Muscle layer of colon (tissue), 2 donors: ENCODE measurements around the gene TFDP3.

ENCODE experiments used
- H3K27ac ChIP-seq: one replicate; pipeline ENCODE4 v1.7.0; 2013; ENCODE audit warnings: low read depth, mild to moderate bottlenecking, low read length, moderate library complexity
- H3K27me3 ChIP-seq, 2 donors: one replicate each; pipeline ENCODE4 v1.7.0; 2013; ENCODE audit warnings: low read length in 2 of 2, mild to moderate bottlenecking in 2 of 2; ENCODE audit not compliant: insufficient read depth in 2 of 2, control insufficient read depth in 1 of 2
- H3K36me3 ChIP-seq: one replicate; pipeline ENCODE4 v1.7.0; 2013; ENCODE audit warnings: mild to moderate bottlenecking, low read length; ENCODE audit not compliant: insufficient read depth
- H3K4me1 ChIP-seq: one replicate; pipeline ENCODE4 v1.7.0; 2013; ENCODE audit warnings: mild to moderate bottlenecking, low read length; ENCODE audit not compliant: insufficient read depth
- H3K4me3 ChIP-seq, 2 donors: one replicate each; pipeline ENCODE4 v1.7.0; 2013; ENCODE audit warnings: low read length in 2 of 2, low read depth in 1 of 2, mild to moderate bottlenecking in 1 of 2, moderate library complexity in 1 of 2
- H3K9ac ChIP-seq: one replicate; pipeline ENCODE4 v1.7.0; 2013; ENCODE audit warnings: low read length
- H3K9me3 ChIP-seq: one replicate; pipeline ENCODE4 v1.7.0; 2013; ENCODE audit warnings: mild to moderate bottlenecking, low read length
- donor health status: abdominal sarcoma.
- donor health status: Adenocarcinoma of cecum.

Gene TFDP3

GRCh38 chrX:133232331-133232730 lies 14.2 kb upstream of the TFDP3 start:
- H3K27ac ChIP-seq: no peak overlapping the region
- H3K36me3 ChIP-seq: no peaks in the 10 kb centered on the region
- H3K9me3 ChIP-seq: no peaks in the 10 kb centered on the region
- H3K4me1 ChIP-seq: no peaks in the 10 kb centered on the region
- peaks cover 0 to 13% of the 10 kb centered on the region in 2 donors for H3K27me3 ChIP-seq
- no peak overlapping the region for H3K4me3 ChIP-seq
- no peak overlapping the region for H3K9ac ChIP-seq

- Histone ChIP-seq H3K27me3 (peaks cover 0 to 8% of the 10 kb centered on the region in 2 donors), H3K27ac (no peak overlapping the region), H3K4me1 (no peaks in the 10 kb centered on the region), H3K36me3 (no peaks in the 10 kb centered on the region), H3K9ac (no peak overlapping the region), H3K4me3 (no peak overlapping the region), H3K9me3 (no peaks in the 10 kb centered on the region)
Measured at GRCh38 chrX:133229361-133229760, 11.2 kb upstream of the TFDP3 start.

GRCh38 chrX:133215747-133216146 lies 2.4 kb downstream of the TFDP3 start:
- no peak overlapping the region for H3K9ac ChIP-seq

GRCh38 chrX:133215017-133215416 lies 3.1 kb downstream of the TFDP3 start:
- Histone ChIP-seq H3K27me3 (peaks cover 0 to 4% of the 10 kb centered on the region in 2 donors), H3K9ac (no peak overlapping the region), H3K9me3 (no peaks in the 10 kb centered on the region), H3K36me3 (no peaks in the 10 kb centered on the region), H3K27ac (no peak overlapping the region), H3K4me1 (no peaks in the 10 kb centered on the region), H3K4me3 (no peak overlapping the region)

More at GRCh38 chrX:133215747-133216146, 2.4 kb downstream of the TFDP3 start:
- Histone ChIP-seq H3K9me3 (no peaks in the 10 kb centered on the region), H3K36me3 (no peaks in the 10 kb centered on the region), H3K27me3 (peaks cover 0 to 4% of the 10 kb centered on the region in 2 donors), H3K4me1 (no peaks in the 10 kb centered on the region), H3K4me3 (no peak overlapping the region), H3K27ac (no peak overlapping the region)

GRCh38 chrX:133214301-133214700 lies 3.9 kb downstream of the TFDP3 start:
- H3K9me3 ChIP-seq: no peaks in the 10 kb centered on the region
- no peak overlapping the region for H3K27ac ChIP-seq
- no peaks in the 10 kb centered on the region for H3K36me3 ChIP-seq
- H3K9ac ChIP-seq: no peak overlapping the region
- no peaks in the 10 kb centered on the region for H3K4me1 ChIP-seq
- H3K4me3 ChIP-seq: no peak overlapping the region
- H3K27me3 ChIP-seq: peaks cover 0 to 4% of the 10 kb centered on the region in 2 donors

GRCh38 chrX:133213117-133213516 lies 5.0 kb downstream of the TFDP3 start:
- Histone ChIP-seq H3K36me3 (no peaks in the 10 kb centered on the region), H3K9me3 (no peaks in the 10 kb centered on the region), H3K4me3 (no peak overlapping the region), H3K4me1 (no peaks in the 10 kb centered on the region), H3K9ac (no peak overlapping the region), H3K27ac (no peak overlapping the region), H3K27me3 (peaks cover 0 to 4% of the 10 kb centered on the region in 2 donors)

- Histone ChIP-seq H3K27me3 (no peaks in the 10 kb centered on the region), H3K36me3 (no peaks in the 10 kb centered on the region), H3K9ac (no peak overlapping the region), H3K4me3 (no peak overlapping the region), H3K4me1 (no peaks in the 10 kb centered on the region), H3K27ac (no peak overlapping the region), H3K9me3 (no peaks in the 10 kb centered on the region)
Measured at GRCh38 chrX:133207751-133208150, 10.4 kb downstream of the TFDP3 start.

- H3K4me1 ChIP-seq: no peaks in the 10 kb centered on the region
- H3K9me3 ChIP-seq: no peaks in the 10 kb centered on the region
- H3K27ac ChIP-seq: no peak overlapping the region
- no peak overlapping the region for H3K9ac ChIP-seq
- no peak overlapping the region for H3K4me3 ChIP-seq
- peaks cover 0 to 8% of the 10 kb centered on the region in 2 donors for H3K27me3 ChIP-seq
- no peaks in the 10 kb centered on the region for H3K36me3 ChIP-seq
Measured at GRCh38 chrX:133191739-133192039, 26.5 kb downstream of the TFDP3 start.

- Histone ChIP-seq H3K27me3 (peaks cover 0 to 8% of the 10 kb centered on the region in 2 donors), H3K4me1 (no peaks in the 10 kb centered on the region), H3K4me3 (no peak overlapping the region), H3K27ac (no peak overlapping the region), H3K36me3 (no peaks in the 10 kb centered on the region), H3K9me3 (no peaks in the 10 kb centered on the region), H3K9ac (no peak overlapping the region)
Measured at GRCh38 chrX:133190877-133191738, 27.0 kb downstream of the TFDP3 start.

- Histone ChIP-seq H3K9me3 (no peaks in the 10 kb centered on the region), H3K4me1 (no peaks in the 10 kb centered on the region), H3K27ac (no peak overlapping the region), H3K36me3 (no peaks in the 10 kb centered on the region), H3K9ac (no peak overlapping the region), H3K27me3 (peaks cover 0 to 8% of the 10 kb centered on the region in 2 donors), H3K4me3 (no peak overlapping the region)
Measured at GRCh38 chrX:133189195-133189594, 29.0 kb downstream of the TFDP3 start.

- Histone ChIP-seq H3K27ac (no peak overlapping the region), H3K4me3 (no peak overlapping the region), H3K9ac (no peak overlapping the region), H3K36me3 (no peaks in the 10 kb centered on the region), H3K4me1 (no peaks in the 10 kb centered on the region), H3K9me3 (no peaks in the 10 kb centered on the region), H3K27me3 (peaks cover 0 to 8% of the 10 kb centered on the region in 2 donors)
Measured at GRCh38 chrX:133188631-133189030, 29.5 kb downstream of the TFDP3 start.

GRCh38 chrX:133185938-133186337 lies 32.2 kb downstream of the TFDP3 start:
- H3K36me3 ChIP-seq: no peaks in the 10 kb centered on the region
- no peaks in the 10 kb centered on the region for H3K9me3 ChIP-seq
- H3K27me3 ChIP-seq: peaks cover 3 to 6% of the 10 kb centered on the region in 2 donors
- no peak overlapping the region for H3K27ac ChIP-seq
- H3K9ac ChIP-seq: no peak overlapping the region
- H3K4me1 ChIP-seq: no peaks in the 10 kb centered on the region
- no peak overlapping the region for H3K4me3 ChIP-seq
